ENCODE results near the gene SYT3. TPM values are rescaled to one million over a fixed set of nuclear protein-coding genes. Genes with fewer than 3 reads are reported as not detected.

SYT3 gene
- total RNA-seq, 6 experiments from 2014 or later: not detected

- DNase-seq: no peak
- Mint-ChIP-seq H3K27me3 (ENCODE audit: insufficient read depth) (peaks cover 37% of the 10 kb centered on the region), H3K36me3 (ENCODE audit: low read depth) (0 out of 2 replicates have a peak, but pooled peaks cover 4% of the 10 kb centered on the region), H3K27ac (no peak overlapping the region), H3K4me3 (no peak overlapping the region), H3K4me1 (ENCODE audit: low read depth) (no peaks in the 10 kb centered on the region), H3K9me3 (peaks cover 19% of the 10 kb centered on the region)
- no peak for TF ChIP-seq CTCF (IDR thresholded peaks at IDR 0.05)
Measured at GRCh38 chr19:50638600-50638999, 1.1 kb downstream of the SYT3 start.

GRCh38 chr19:50636317-50637085, 3.2 kb downstream of the SYT3 start:
- H3K36me3 Mint-ChIP-seq (ENCODE audit: low read depth): peaks cover 4% of the 10 kb centered on the region; the same call in 1 of the 2 replicates
- no peak for TF ChIP-seq CTCF (IDR thresholded peaks at IDR 0.05)
- peaks cover 34% of the 10 kb centered on the region for H3K27me3 Mint-ChIP-seq (ENCODE audit: insufficient read depth)
- H3K4me3 Mint-ChIP-seq: no peak overlapping the region
- no peaks in the 10 kb centered on the region for H3K4me1 Mint-ChIP-seq (ENCODE audit: low read depth)
- H3K27ac Mint-ChIP-seq: no peak overlapping the region
- DNase-seq: no peak
- H3K9me3 Mint-ChIP-seq: peaks cover 26% of the 10 kb centered on the region

- DNase-seq: no peak
- no peak for TF ChIP-seq CTCF (IDR thresholded peaks at IDR 0.05)
- H3K27ac Mint-ChIP-seq: no peak overlapping the region
- H3K27me3 Mint-ChIP-seq (ENCODE audit: insufficient read depth): peaks cover 35% of the 10 kb centered on the region
- peaks cover 4% of the 10 kb centered on the region; the same call in 1 of the 2 replicates for H3K36me3 Mint-ChIP-seq (ENCODE audit: low read depth)
- peaks cover 26% of the 10 kb centered on the region for H3K9me3 Mint-ChIP-seq
- H3K4me1 Mint-ChIP-seq (ENCODE audit: low read depth): no peaks in the 10 kb centered on the region
- H3K4me3 Mint-ChIP-seq: no peak overlapping the region
Measured at GRCh38 chr19:50633973-50634372, 5.7 kb downstream of the SYT3 start.

- no peak for TF ChIP-seq CTCF (IDR thresholded peaks at IDR 0.05)
- H3K4me1 Mint-ChIP-seq (ENCODE audit: low read depth): no peaks in the 10 kb centered on the region
- H3K36me3 Mint-ChIP-seq (ENCODE audit: low read depth): peaks cover 4% of the 10 kb centered on the region; the same call in 1 of the 2 replicates
- DNase-seq: no peak
- no peak overlapping the region for H3K27ac Mint-ChIP-seq
- peaks cover 32% of the 10 kb centered on the region for H3K27me3 Mint-ChIP-seq (ENCODE audit: insufficient read depth)
- no peak overlapping the region for H3K4me3 Mint-ChIP-seq
- peaks cover 26% of the 10 kb centered on the region for H3K9me3 Mint-ChIP-seq
Measured at GRCh38 chr19:50633359-50633758, 6.3 kb downstream of the SYT3 start.

GRCh38 chr19:50632151-50632835, 7.4 kb downstream of the SYT3 start:
- H3K9me3 Mint-ChIP-seq: peaks cover 26% of the 10 kb centered on the region
- peaks cover 4% of the 10 kb centered on the region; the same call in 1 of the 2 replicates for H3K36me3 Mint-ChIP-seq (ENCODE audit: low read depth)
- H3K27me3 Mint-ChIP-seq (ENCODE audit: insufficient read depth): peaks cover 22% of the 10 kb centered on the region

More at GRCh38 chr19:50632151-50632835, 7.4 kb downstream of the SYT3 start:
- TF ChIP-seq CTCF (IDR thresholded peaks at IDR 0.05): no peak; the same call in 1 of the 2 replicates
- no peak overlapping the region for H3K27ac Mint-ChIP-seq
- no peak for DNase-seq
- H3K4me1 Mint-ChIP-seq (ENCODE audit: low read depth): no peaks in the 10 kb centered on the region
- H3K4me3 Mint-ChIP-seq: no peak overlapping the region
